Glutamatergic neuron (in vitro differentiated cells): ENCODE measurements around the gene SMIM43. TPM values are rescaled to one million over a fixed set of nuclear protein-coding genes. Genes with fewer than 3 reads are reported as not detected.
A peak's percentile ranks its signal among the peaks of the same experiment; 100 is the strongest.

ENCODE experiments used
- DNase-seq: peaks from one replicate; pipeline ENCODE4 v3.0.0; 2022
- H3K27ac Mint-ChIP-seq: one replicate; pipeline ENCODE4 v1.8.0; 2020; ENCODE audit warnings: mild to moderate bottlenecking, mixed read lengths, inconsistent platforms; ENCODE audit not compliant: unreplicated experiment
- H3K27me3 Mint-ChIP-seq: one replicate; pipeline ENCODE4 v1.8.0; 2020; ENCODE audit warnings: mild to moderate bottlenecking, moderate library complexity, mixed read lengths, inconsistent platforms; ENCODE audit not compliant: unreplicated experiment
- H3K36me3 Mint-ChIP-seq: one replicate; pipeline ENCODE4 v1.8.0; 2020; ENCODE audit warnings: mild to moderate bottlenecking, mixed read lengths, inconsistent platforms; ENCODE audit not compliant: unreplicated experiment
- H3K4me1 Mint-ChIP-seq: one replicate; pipeline ENCODE4 v1.8.0; 2020; ENCODE audit warnings: mild to moderate bottlenecking, low read depth, mixed read lengths, inconsistent platforms; ENCODE audit not compliant: unreplicated experiment
- H3K4me3 Mint-ChIP-seq: one replicate; pipeline ENCODE4 v1.8.0; 2020; ENCODE audit warnings: mild to moderate bottlenecking, mixed read lengths, inconsistent platforms; ENCODE audit not compliant: unreplicated experiment
- H3K9me3 Mint-ChIP-seq: one replicate; pipeline ENCODE4 v1.8.0; 2020; ENCODE audit warnings: mild to moderate bottlenecking, moderate library complexity, mixed read lengths, inconsistent platforms; ENCODE audit not compliant: unreplicated experiment
- CTCF ChIP-seq: fragments of 200-600 bp; sonication (generic); IDR thresholded peaks from one replicate; pipeline ENCODE4 v1.5.0; 2021; ENCODE audit not compliant: partially characterized antibody, unreplicated experiment
- total RNA-seq: library from RNA; stranded (reverse); fragmentation: NEBNext Ultra II Directional; extraction: Animal tissue kit (Norgen Biotek cat#: 25700); gene quantifications from one replicate; pipeline ENCODE4 v1.2.1, GENCODE V29; 2021; ENCODE audit not compliant: unreplicated experiment

Gene SMIM43
- total RNA-seq, 1 donor from 2014 or later: not detected

GRCh38 chr4:121711263-121712000 is 53.5 kb downstream of the SMIM43 start:
- peaks cover 13% of the 10 kb centered on the region for H3K27me3 Mint-ChIP-seq
- H3K9me3 Mint-ChIP-seq: peaks cover 14% of the 10 kb centered on the region
- H3K4me1 Mint-ChIP-seq: peaks cover 14% of the 10 kb centered on the region
- TF ChIP-seq CTCF: no peak
- H3K36me3 Mint-ChIP-seq: no peaks in the 10 kb centered on the region
- H3K27ac Mint-ChIP-seq: peak overlapping the region; percentile 96
- DNase-seq: peak; percentile 88
- peak overlapping the region; percentile 57 for H3K4me3 Mint-ChIP-seq

GRCh38 chr4:121709766-121710405 is 55.1 kb downstream of the SMIM43 start:
- H3K4me3 Mint-ChIP-seq: no peak overlapping the region
- H3K4me1 Mint-ChIP-seq: peaks cover 14% of the 10 kb centered on the region
- DNase-seq: no peak
- TF ChIP-seq CTCF: no peak
- H3K36me3 Mint-ChIP-seq: no peaks in the 10 kb centered on the region
- no peak overlapping the region for H3K27ac Mint-ChIP-seq
- H3K27me3 Mint-ChIP-seq: peaks cover 13% of the 10 kb centered on the region
- peaks cover 12% of the 10 kb centered on the region for H3K9me3 Mint-ChIP-seq

Other genes starting within 250 kb of the SMIM43 start
- gene ANXA5, start 68.2 kb downstream of the SMIM43 start, total RNA-seq: 250 TPM
- gene EXOSC9, start 36.2 kb upstream of the SMIM43 start, total RNA-seq: 25.4 TPM
- 8.9 TPM for gene CCNA2, start 58.7 kb upstream of the SMIM43 start, total RNA-seq
- gene BBS7, start 105.3 kb upstream of the SMIM43 start, total RNA-seq: 49.8 TPM
- gene TRPC3, start 186.9 kb upstream of the SMIM43 start, total RNA-seq: 0.66 TPM